Measurements from ENCODE around the gene GPX3. TPM values are rescaled to one million over a fixed set of nuclear protein-coding genes. Genes with fewer than 3 reads are reported as not detected.
A peak's percentile ranks its signal among the peaks of the same experiment; 100 is the strongest.

Gene GPX3
- total RNA-seq, 1 experiment from 2014 or later, result 86.6 TPM

- H3K9me3 Mint-ChIP-seq (ENCODE audit: unreplicated experiment), result no peaks in the 10 kb centered on the region
- DNase-seq, result no peak
- H3K4me3 Mint-ChIP-seq (ENCODE audit: unreplicated experiment), result no peak overlapping the region
- H3K9me3 ChIP-seq, result no peaks in the 10 kb centered on the region
- H3K4me3 ChIP-seq (ENCODE audit: low read depth, low read length), result no peak overlapping the region
- H3K36me3 ChIP-seq (ENCODE audit: control insufficient read depth, insufficient read depth, low read length), result no peaks in the 10 kb centered on the region; the same call in none of the 2 replicates
- peaks cover 20% of the 10 kb centered on the region for H3K36me3 Mint-ChIP-seq (ENCODE audit: insufficient read depth, unreplicated experiment)
- BruUV-seq (replicated peaks), result no TSS peak
- H3K27ac Mint-ChIP-seq (ENCODE audit: unreplicated experiment), result peak overlapping the region; percentile 36
- intact Hi-C loops (cut with micrococcal nuclease; ENCODE audit: unreplicated experiment), result no loop called here
- no peaks in the 10 kb centered on the region for H3K27me3 ChIP-seq (replicated peaks; ENCODE audit: control insufficient read depth, insufficient read depth, low read length)
- peaks cover 39% of the 10 kb centered on the region for H3K4me1 Mint-ChIP-seq (ENCODE audit: low read depth, unreplicated experiment)
- H3K27me3 Mint-ChIP-seq (ENCODE audit: insufficient read depth, unreplicated experiment), result no peaks in the 10 kb centered on the region
- TF ChIP-seq CTCF (IDR thresholded peaks at IDR 0.05; ENCODE audit: insufficient read depth in 1 of 2, low read depth in 1 of 2, low read length in 1 of 2, severe bottlenecking in 1 of 2, unreplicated experiment in 1 of 2), result no peak
- ChIA-PET CTCF (no interaction called here), POLR2A (interaction anchor here (0.6 kb wide), 1 partner anchor 38 kb away, joined by 3 read pairs; no protein-coding TSS in a partner anchor)
- peaks cover 19% of the 10 kb centered on the region for H3K4me1 ChIP-seq
These were observed 55.4 kb downstream of the GPX3 start for GRCh38 chr5:151075698-151076331.

- Mint-ChIP-seq H3K4me1 (ENCODE audit: low read depth, unreplicated experiment) (peaks cover 39% of the 10 kb centered on the region), H3K4me3 (ENCODE audit: unreplicated experiment) (no peak overlapping the region), H3K27me3 (ENCODE audit: insufficient read depth, unreplicated experiment) (no peaks in the 10 kb centered on the region), H3K36me3 (ENCODE audit: insufficient read depth, unreplicated experiment) (peaks cover 20% of the 10 kb centered on the region), H3K27ac (ENCODE audit: unreplicated experiment) (peak overlapping the region; percentile 36), H3K9me3 (ENCODE audit: unreplicated experiment) (no peaks in the 10 kb centered on the region)
- Histone ChIP-seq H3K4me3 (ENCODE audit: low read depth, low read length) (no peak overlapping the region), H3K36me3 (ENCODE audit: control insufficient read depth, insufficient read depth, low read length) (no peaks in the 10 kb centered on the region; the same call in none of the 2 replicates), H3K27me3 (replicated peaks; ENCODE audit: control insufficient read depth, insufficient read depth, low read length) (no peaks in the 10 kb centered on the region), H3K4me1 (peaks cover 18% of the 10 kb centered on the region), H3K9me3 (no peaks in the 10 kb centered on the region)
- intact Hi-C loops (cut with micrococcal nuclease; ENCODE audit: unreplicated experiment), result no loop called here
- TF ChIP-seq CTCF (IDR thresholded peaks at IDR 0.05; ENCODE audit: insufficient read depth in 1 of 2, low read depth in 1 of 2, low read length in 1 of 2, severe bottlenecking in 1 of 2, unreplicated experiment in 1 of 2), result no peak
- no TSS peak for BruUV-seq (replicated peaks)
- POLR2A ChIA-PET, result interaction anchor here (0.6 kb wide), 1 partner anchor 39 kb away, joined by 3 read pairs; no protein-coding TSS in a partner anchor
- CTCF ChIA-PET, result interaction anchor here (0.6 to 0.7 kb wide), 2 partner anchors 10 to 229 kb away, joined by 4 to 6 read pairs; no protein-coding TSS in a partner anchor
- DNase-seq, result no peak
These were observed 56.2 kb downstream of the GPX3 start for GRCh38 chr5:151076616-151077015.

GRCh38 chr5:151077419-151077818, 57.0 kb downstream of the GPX3 start:
- no peaks in the 10 kb centered on the region for H3K27me3 Mint-ChIP-seq (ENCODE audit: insufficient read depth, unreplicated experiment)
- peaks cover 20% of the 10 kb centered on the region for H3K36me3 Mint-ChIP-seq (ENCODE audit: insufficient read depth, unreplicated experiment)
- Histone ChIP-seq H3K4me1 (peaks cover 12% of the 10 kb centered on the region), H3K27me3 (replicated peaks; ENCODE audit: control insufficient read depth, insufficient read depth, low read length) (no peaks in the 10 kb centered on the region), H3K9me3 (no peaks in the 10 kb centered on the region), H3K4me3 (ENCODE audit: low read depth, low read length) (no peak overlapping the region), H3K36me3 (ENCODE audit: control insufficient read depth, insufficient read depth, low read length) (no peaks in the 10 kb centered on the region)
- DNase-seq, result no peak
- intact Hi-C loops (cut with micrococcal nuclease; ENCODE audit: unreplicated experiment), result no loop called here
- CTCF ChIA-PET, result interaction anchor here (0.7 kb wide), 1 partner anchor 230 kb away, joined by 6 read pairs; no protein-coding TSS in a partner anchor
- TF ChIP-seq CTCF (IDR thresholded peaks at IDR 0.05; ENCODE audit: insufficient read depth in 1 of 2, low read depth in 1 of 2, low read length in 1 of 2, severe bottlenecking in 1 of 2, unreplicated experiment in 1 of 2), result no peak
- H3K27ac Mint-ChIP-seq (ENCODE audit: unreplicated experiment), result no peak overlapping the region
- BruUV-seq (replicated peaks), result no TSS peak
- H3K4me3 Mint-ChIP-seq (ENCODE audit: unreplicated experiment), result no peak overlapping the region
- no peaks in the 10 kb centered on the region for H3K9me3 Mint-ChIP-seq (ENCODE audit: unreplicated experiment)
- peaks cover 34% of the 10 kb centered on the region for H3K4me1 Mint-ChIP-seq (ENCODE audit: low read depth, unreplicated experiment)
- POLR2A ChIA-PET, result no interaction called here
